ENCODE results near the gene TTC34. TPM values are rescaled to one million over a fixed set of nuclear protein-coding genes. Genes with fewer than 3 reads are reported as not detected.

The TTC34 gene
- total and polyA plus RNA-seq, 2 of the 13 experiments (the other 11 are each of a cell fraction or from before 2014, with no cell fraction given) = 0.07 to 0.11 TPM

- TF ChIP-seq HMGXB4 (CRISPR knock-in tag; IDR thresholded peaks at IDR 0.05; ENCODE audit: borderline replicate concordance in 1 of 2, low read depth in 1 of 2) (no peak), ZNF513 (CRISPR knock-in tag; conservative IDR thresholded peaks at IDR 0.05) (no peak), ZNF605 (CRISPR knock-in tag; IDR thresholded peaks at IDR 0.05) (no peak), ELF1 (CRISPR knock-in tag; IDR thresholded peaks at IDR 0.05) (no peak), PATZ1 (CRISPR knock-in tag; IDR thresholded peaks at IDR 0.05) (peak; percentile 94), NR2F6 (IDR thresholded peaks at IDR 0.05) (peak; percentile 80), NR2F6 (CRISPR knock-in tag; IDR thresholded peaks at IDR 0.05) (peak; percentile 82; the same call in 1 of the 2 replicates), ZNF800 (CRISPR knock-in tag; IDR thresholded peaks at IDR 0.05) (no peak), CENPT (CRISPR knock-in tag; IDR thresholded peaks at IDR 0.05; ENCODE audit: low read depth) (no peak), TBP (CRISPR knock-in tag; IDR thresholded peaks at IDR 0.05) (no peak), MXD1 (CRISPR knock-in tag; IDR thresholded peaks at IDR 0.05) (no peak), TMF1 (CRISPR knock-in tag; IDR thresholded peaks at IDR 0.05; ENCODE audit: low read depth) (no peak), ZNF331 (CRISPR knock-in tag; IDR thresholded peaks at IDR 0.05) (peak; percentile 22; the same call in 1 of the 2 replicates), KLF9 (CRISPR knock-in tag; IDR thresholded peaks at IDR 0.05; ENCODE audit: low read depth) (no peak), ZNF841 (CRISPR knock-in tag; IDR thresholded peaks at IDR 0.05; ENCODE audit: borderline replicate concordance) (no peak), MAX (IDR thresholded peaks at IDR 0.05) (no peak), SRSF1 (optimal IDR thresholded peaks at IDR 0.05; ENCODE audit: low read depth, low read length) (peak; percentile 59), ZNF652 (CRISPR knock-in tag; IDR thresholded peaks at IDR 0.05; ENCODE audit: borderline replicate concordance, low read depth) (no peak)
- TF ChIP-seq, protein P1, sequence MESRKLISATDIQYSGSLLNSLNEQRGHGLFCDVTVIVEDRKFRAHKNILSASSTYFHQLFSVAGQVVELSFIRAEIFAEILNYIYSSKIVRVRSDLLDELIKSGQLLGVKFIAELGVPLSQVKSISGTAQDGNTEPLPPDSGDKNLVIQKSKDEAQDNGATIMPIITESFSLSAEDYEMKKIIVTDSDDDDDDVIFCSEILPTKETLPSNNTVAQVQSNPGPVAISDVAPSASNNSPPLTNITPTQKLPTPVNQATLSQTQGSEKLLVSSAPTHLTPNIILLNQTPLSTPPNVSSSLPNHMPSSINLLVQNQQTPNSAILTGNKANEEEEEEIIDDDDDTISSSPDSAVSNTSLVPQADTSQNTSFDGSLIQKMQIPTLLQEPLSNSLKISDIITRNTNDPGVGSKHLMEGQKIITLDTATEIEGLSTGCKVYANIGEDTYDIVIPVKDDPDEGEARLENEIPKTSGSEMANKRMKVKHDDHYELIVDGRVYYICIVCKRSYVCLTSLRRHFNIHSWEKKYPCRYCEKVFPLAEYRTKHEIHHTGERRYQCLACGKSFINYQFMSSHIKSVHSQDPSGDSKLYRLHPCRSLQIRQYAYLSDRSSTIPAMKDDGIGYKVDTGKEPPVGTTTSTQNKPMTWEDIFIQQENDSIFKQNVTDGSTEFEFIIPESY (CRISPR knock-in tag; IDR thresholded peaks at IDR 0.05) = no peak
Observed at GRCh38 chr1:2810899-2811532, 9.5 kb upstream of the TTC34 start (continued).

All from HepG2 (cell line).